Left hindlimb (tissue), 1 donor: ENCODE data around the gene ACSM3.
"Not testable (repeated sequence)": the region's sequence is repeated elsewhere in the genome, so short reads cannot be mapped to it uniquely, and the experiment has no call there.

Source experiments
- DNase-seq: peaks from one replicate; pipeline ENCODE4 v3.0.0-alpha.2; 2018

ACSM3 gene

GRCh38 chr16:20761175-20761574 is 2.6 kb upstream of the ACSM3 start:
- DNase-seq: no peak

DNA sequence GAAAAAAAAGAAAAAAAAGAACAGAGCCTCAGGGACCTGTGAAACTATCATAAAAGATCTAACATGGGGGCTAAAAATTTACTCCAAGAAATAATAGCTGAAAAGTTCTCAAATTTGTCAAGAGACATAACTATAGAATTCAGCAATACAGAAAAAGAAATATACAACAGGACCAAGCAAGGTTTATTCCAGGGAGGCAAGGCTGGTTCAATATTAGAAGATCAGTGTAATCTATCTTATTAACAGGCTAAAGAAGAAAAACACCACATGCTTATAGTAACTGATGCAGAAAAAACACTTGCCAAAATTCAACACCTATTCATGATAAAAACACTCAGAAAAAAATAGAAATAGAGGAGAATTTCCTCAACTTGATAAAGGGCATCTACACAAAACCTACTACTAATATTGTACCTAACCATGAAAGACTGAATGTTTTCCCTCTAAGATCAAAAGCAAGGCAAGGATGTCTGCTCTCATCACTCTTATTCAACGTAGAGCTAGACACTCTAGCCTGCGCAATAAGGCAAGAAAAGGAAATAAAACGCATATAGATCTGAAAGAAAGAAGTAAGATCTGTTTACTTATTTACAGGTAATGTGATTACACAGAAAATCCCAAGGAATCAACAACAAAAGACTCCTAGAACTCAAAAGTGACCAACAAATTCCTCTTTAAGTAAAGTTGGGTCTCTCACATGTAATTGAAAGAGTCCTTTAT is 1.2 kb upstream of the ACSM3 start:
- DNase-seq: no peak

DNA sequence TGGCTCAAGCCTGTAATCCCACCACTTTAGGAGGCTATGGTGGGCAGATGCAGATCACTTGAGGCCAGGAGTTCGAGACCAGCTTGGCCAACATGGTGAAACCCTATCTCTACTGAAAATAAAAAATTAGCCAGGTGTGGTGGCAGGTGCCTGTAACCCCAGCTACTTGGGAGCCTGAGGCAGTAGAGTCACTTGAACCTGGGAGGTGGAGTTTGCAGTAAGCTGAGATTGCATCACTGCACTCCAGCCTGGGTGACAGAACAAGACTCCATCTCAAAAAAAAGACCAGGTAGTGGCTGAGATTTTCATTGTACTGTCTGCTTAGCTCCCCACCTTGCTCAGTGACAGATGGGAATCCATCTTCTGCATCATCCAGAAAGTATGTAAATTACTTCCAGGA is 634 bp downstream of the ACSM3 start:
- not testable (repeated sequence) for DNase-seq

GRCh38 chr16:20765732-20766131 is 1.9 kb downstream of the ACSM3 start:
- no peak for DNase-seq

DNA sequence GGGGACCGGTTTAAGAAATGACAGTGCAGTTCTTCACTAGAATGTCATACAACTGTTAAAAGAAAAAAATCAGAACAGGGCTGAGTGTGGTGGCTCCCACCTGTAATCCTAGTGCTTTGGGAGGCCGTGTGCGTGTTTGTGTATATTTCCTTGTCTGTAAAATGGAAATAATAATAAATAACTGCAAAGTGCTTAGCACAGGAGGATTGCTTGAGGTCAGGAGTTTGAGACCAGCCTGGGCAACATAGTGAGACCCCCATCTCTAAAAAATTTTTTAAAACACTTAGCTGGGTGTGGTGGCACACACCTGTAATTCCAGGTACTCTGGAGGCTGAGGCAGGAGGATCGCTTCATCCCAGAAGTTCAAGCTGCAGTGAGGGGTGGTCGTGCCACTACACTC is 2.5 kb downstream of the ACSM3 start:
- DNase-seq: no peak

DNA sequence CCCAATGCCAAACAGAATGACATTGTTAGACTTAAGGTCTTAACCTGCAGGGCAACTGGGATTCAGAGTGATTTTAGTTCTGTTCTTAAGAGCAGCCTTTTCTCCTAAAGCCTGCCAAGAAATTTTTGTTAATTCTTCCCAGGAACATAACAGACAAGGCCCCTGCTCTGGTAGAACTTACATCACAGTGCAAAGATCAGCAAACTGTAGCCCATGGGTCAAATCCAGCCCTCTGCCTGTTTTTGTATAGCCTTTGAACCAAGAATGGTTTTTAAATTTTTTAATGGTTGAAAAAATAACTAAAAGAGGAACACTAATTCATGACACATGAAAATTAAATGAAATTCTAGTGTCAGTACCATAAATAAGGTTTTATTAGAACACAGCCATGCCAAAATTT is 3.8 kb downstream of the ACSM3 start:
- DNase-seq: no peak

- no peak for DNase-seq
These were observed 4.3 kb downstream of the ACSM3 start for GRCh38 chr16:20768121-20768520.

GRCh38 chr16:20768818-20769217 is 5.0 kb downstream of the ACSM3 start:
- DNase-seq: no peak

GRCh38 chr16:20773679-20774078 is 9.9 kb downstream of the ACSM3 start:
- no peak for DNase-seq

- peak; percentile 32 for DNase-seq
These were observed 11.0 kb downstream of the ACSM3 start for GRCh38 chr16:20774703-20775362.

- no peak for DNase-seq
These were observed 17.9 kb downstream of the ACSM3 start for GRCh38 chr16:20781697-20782096.

DNA sequence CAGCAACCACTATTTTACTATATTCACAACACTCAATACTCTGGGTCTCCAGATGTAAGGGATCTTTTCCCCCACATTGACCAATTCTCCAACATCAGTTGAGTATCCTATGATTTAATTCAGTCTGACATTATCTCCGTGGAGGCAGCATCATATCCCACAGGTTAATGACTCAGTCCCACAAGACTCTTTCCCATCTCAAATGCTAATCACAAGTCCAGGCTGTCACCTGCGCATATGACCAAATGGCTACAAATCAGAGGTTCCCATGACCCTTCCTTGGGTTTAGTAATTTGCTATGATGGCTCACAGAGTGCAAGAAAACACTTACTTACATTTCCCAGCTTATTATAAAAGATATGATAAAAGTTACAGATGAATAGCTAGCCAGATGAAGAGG is 18.7 kb downstream of the ACSM3 start:
- no peak for DNase-seq

- no peak for DNase-seq
These were observed 20.4 kb downstream of the ACSM3 start for GRCh38 chr16:20784204-20784603.

DNA sequence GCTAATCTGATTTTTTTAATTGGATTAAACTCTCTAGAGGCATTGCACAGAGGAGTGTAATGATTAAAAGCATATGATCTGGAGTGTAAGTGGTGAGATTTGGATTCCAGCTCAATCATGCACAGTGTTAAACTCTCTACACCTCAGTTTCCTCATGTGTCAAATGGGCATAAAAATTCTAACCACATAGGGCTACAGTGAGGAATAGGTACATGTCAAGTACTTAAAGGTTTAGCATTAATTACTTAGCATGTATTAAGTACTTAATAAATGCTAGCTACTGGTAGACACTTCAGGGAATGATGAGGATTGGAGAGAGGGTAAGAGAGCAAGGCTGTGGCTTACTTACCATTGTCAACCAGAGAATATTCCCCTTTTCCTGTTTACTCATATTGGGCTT is 25.3 kb downstream of the ACSM3 start:
- no peak for DNase-seq

DNA sequence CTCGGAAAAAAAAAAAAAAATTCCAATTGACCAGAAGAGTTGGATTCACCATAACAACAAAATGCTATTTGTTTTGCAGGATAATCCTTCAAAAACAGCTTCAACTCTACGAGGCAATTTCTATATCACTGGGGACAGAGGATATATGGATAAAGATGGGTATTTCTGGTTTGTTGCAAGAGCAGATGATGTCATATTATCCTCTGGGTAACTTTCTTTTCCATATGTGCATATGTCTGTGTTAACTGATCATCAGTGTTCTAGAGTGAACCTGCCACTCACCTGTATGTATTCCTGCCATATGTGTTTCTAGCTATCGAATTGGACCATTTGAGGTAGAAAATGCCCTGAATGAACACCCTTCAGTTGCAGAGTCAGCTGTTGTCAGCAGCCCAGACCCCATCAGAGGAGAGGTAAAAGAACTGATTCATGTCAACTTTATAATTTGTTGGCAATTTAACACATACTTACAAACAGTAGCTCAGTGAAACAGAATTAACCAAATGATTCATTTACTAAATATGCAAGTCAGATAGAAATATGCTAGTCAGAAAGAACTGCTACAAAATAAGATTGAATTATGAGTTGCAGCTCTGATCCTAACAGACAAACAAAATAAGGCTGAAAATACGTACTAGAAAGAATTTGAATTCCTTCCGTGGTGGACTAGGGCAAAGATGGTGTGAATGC is 28.3 kb downstream of the ACSM3 start:
- DNase-seq: no peak

DNA sequence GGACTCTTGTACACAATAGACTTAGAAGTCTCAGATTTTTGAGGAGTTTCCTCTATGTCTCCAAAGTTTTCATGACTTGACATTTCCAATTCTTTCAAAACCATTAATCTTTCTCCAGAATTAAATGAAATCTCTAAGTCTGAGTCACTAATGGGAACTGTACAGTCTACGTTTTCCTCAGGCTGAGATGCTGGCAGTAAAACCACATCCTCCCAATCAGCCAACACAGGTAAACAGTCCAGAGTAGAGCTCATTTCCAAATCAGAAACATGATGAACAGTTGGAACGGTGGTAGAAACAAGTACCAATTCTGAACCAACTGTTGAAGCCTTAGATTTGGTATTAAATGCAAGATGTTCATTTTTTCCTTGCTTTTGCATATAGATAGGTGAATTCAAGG is 34.5 kb downstream of the ACSM3 start:
- no peak for DNase-seq

- no peak for DNase-seq
These were observed 35.8 kb downstream of the ACSM3 start for GRCh38 chr16:20799599-20799998.

GRCh38 chr16:20801278-20801677 is 37.5 kb downstream of the ACSM3 start:
- no peak for DNase-seq

DNA sequence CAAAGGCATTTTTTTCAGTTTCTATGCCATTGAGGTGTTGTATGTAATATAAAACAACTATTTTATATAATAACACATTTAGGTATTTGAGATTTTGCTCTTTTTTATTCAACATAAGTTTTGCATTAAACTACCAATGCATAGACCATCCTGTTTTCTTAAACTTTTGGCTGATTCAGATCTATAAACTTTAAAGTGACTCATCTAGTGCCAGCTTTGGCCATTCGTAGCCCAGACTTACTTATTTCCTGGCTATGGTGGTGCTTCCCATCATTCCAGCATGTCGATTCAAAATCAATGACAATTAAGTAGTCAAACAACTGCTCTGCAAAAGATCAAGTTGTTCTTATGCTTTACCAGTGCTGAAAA is 39.4 kb downstream of the ACSM3 start:
- DNase-seq: no peak

GRCh38 chr16:20803561-20804214 is 39.9 kb downstream of the ACSM3 start:
- DNase-seq: no peak

- not testable (repeated sequence) for DNase-seq
These were observed 41.9 kb downstream of the ACSM3 start for GRCh38 chr16:20805684-20806167.

- DNase-seq: peak; percentile 97
These were observed 42.6 kb downstream of the ACSM3 start, which contains the start of the genes ERI2 and REXO5 for GRCh38 chr16:20806168-20807050. ERI2 (minus strand) TSS chr16:20806472; CDS start chr16:20806430, 42 bp downstream. REXO5 (plus strand) TSS chr16:20806527; CDS start chr16:20806954, 427 bp downstream.
